ENCODE results near the gene PLSCR4. TPM values are rescaled to one million over a fixed set of nuclear protein-coding genes. Genes with fewer than 3 reads are reported as not detected.

PLSCR4 gene
- total and polyA plus RNA-seq, 9 of the 15 experiments (the other 6 are each of a cell fraction or from before 2014, with no cell fraction given): 0.11 to 0.68 (median 0.21) TPM

GRCh38 chr3:146279951-146280350 is 29.0 kb upstream of the PLSCR4 start:
- Histone ChIP-seq H3K4me2 (ENCODE audit: insufficient read depth, low read length) (no peak overlapping the region), H3K9ac (ENCODE audit: insufficient read depth in 1 of 2, low read depth in 2 of 2, low read length in 2 of 2) (no peak overlapping the region), H2AFZ (ENCODE audit: low read depth, low read length) (no peak overlapping the region), H3K4me3 (no peak overlapping the region), H3K9me3 (replicated peaks; ENCODE audit: control insufficient read depth, insufficient read depth, low read depth, low read length) (no peaks in the 10 kb centered on the region), H3K27ac (ENCODE audit: extremely low read depth, low read depth, low read length) (no peak overlapping the region), H3K36me3 (ENCODE audit: control insufficient read depth, insufficient read depth, low read length) (no peaks in the 10 kb centered on the region), H3K79me2 (ENCODE audit: control insufficient read depth, insufficient read depth, low read length) (no peaks in the 10 kb centered on the region), H3K9me1 (ENCODE audit: control insufficient read depth, insufficient read depth, low read length) (no peaks in the 10 kb centered on the region), H3K27me3 (ENCODE audit: control insufficient read depth in 2 of 2, insufficient read depth in 2 of 2, low read length in 2 of 2) (no peaks in the 10 kb centered on the region), H4K20me1 (replicated peaks; ENCODE audit: control insufficient read depth, insufficient read depth, low read length) (no peaks in the 10 kb centered on the region), H3K4me1 (replicated peaks in 1 of 2; ENCODE audit: control insufficient read depth in 2 of 2, insufficient read depth in 2 of 2, low read length in 2 of 2) (no peaks in the 10 kb centered on the region)
- ChIA-PET POLR2A (no interaction called here), CTCF (ENCODE audit: low intra/inter-chr PET ratio) (no interaction called here)
- DNase-seq (ENCODE audit: extremely low read depth in 1 of 4, low spot score in 3 of 4) (no peak), ATAC-seq (no peak), FAIRE-seq (no peak)
- WGBS (ENCODE audit: insufficient coverage, low coverage, missing lambda C conversion rate): 5% methylated on average over 3 of the region's 3 CpGs
- in situ Hi-C loops (cut with MboI): no loop called here
- TF ChIP-seq MNT (conservative IDR thresholded peaks at IDR 0.05) (no peak), ZC3H4 (CRISPR knock-in tag; IDR thresholded peaks at IDR 0.05; ENCODE audit: borderline replicate concordance) (no peak), USF1 (CRISPR knock-in tag; IDR thresholded peaks at IDR 0.05) (no peak), MCM2 (IDR thresholded peaks at IDR 0.05; ENCODE audit: low read depth) (no peak), CBX2 (IDR thresholded peaks at IDR 0.05; ENCODE audit: insufficient read depth, low read length, poor library complexity, severe bottlenecking) (no peak), BCOR (IDR thresholded peaks at IDR 0.05) (no peak), MLX (CRISPR knock-in tag; conservative IDR thresholded peaks at IDR 0.05) (no peak), PTBP1 (IDR thresholded peaks at IDR 0.05; ENCODE audit: low read depth, low read length) (no peak)
- BruUV-seq (replicated peaks): no TSS peak
- intact Hi-C loops (cut with micrococcal nuclease): no loop called here
